Measurements from ENCODE around the gene UBE2G2.

Gene UBE2G2

DNA sequence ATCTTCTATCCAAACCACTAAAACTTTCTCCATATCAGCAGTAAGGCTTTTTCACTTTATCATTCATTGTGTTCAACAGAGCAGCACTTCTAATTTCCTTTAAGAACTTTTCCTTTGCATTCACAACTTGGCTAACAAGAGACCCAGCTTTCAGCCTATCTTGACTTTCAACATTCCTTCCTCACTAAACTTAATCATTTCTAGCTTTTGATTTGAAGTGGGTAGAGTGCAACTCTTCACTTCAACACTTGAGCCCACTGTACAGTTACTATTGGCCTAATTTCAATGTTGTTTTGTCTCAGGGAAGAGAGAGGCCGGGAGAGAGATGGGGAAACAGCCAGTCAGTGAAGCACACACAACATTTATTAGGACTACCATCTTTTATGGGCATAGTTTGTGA lies 2.0 kb downstream of the UBE2G2 start:
- Histone ChIP-seq H3K4me1 (ENCODE audit: control extremely low read depth in 1 of 4, control insufficient read depth in 4 of 4, insufficient read depth in 4 of 4, low read length in 3 of 4) (peaks cover 8 to 28% (median 28%) of the 10 kb centered on the region in 4 experiments), H3K9me3 (ENCODE audit: control extremely low read depth in 1 of 5, control insufficient read depth in 4 of 5, insufficient read depth in 2 of 5, low read depth in 1 of 5, low read length in 4 of 5) (no peaks in the 10 kb centered on the region), H3K27ac (ENCODE audit: insufficient read depth in 1 of 2, low read depth in 1 of 2, low read length in 2 of 2, poor library complexity in 1 of 2, severe bottlenecking in 2 of 2) (peak overlapping the region in 1 of 2 experiments; percentile 26), H3K4me3 (ENCODE audit: control insufficient read depth in 1 of 7, extremely low read depth in 1 of 7, insufficient read depth in 4 of 7, low read depth in 2 of 7, low read length in 6 of 7) (peak overlapping the region in 1 of 7 experiments; percentile 96), H3K36me3 (ENCODE audit: control insufficient read depth in 4 of 4, insufficient read depth in 4 of 4, low read length in 3 of 4) (peaks cover under 1 to 49% (median 17%) of the 10 kb centered on the region in 4 experiments), H3K27me3 (replicated peaks in 2 of 5; ENCODE audit: control insufficient read depth in 4 of 5, insufficient read depth in 5 of 5, low read length in 4 of 5) (no peaks in the 10 kb centered on the region)
- DNase-seq = no peak
- no CpG with 5 or more reads among the region's 1 CpG for WGBS (ENCODE audit: insufficient coverage)
- ChIA-PET CTCF (interaction anchor here (0.6 to 2.9 kb wide), 15 partner anchors 9 to 327 kb away, joined by 3 to 14 read pairs (median 4); partner anchors contain the start of gene PTTG1IP), POLR2A (no interaction called here)

DNA sequence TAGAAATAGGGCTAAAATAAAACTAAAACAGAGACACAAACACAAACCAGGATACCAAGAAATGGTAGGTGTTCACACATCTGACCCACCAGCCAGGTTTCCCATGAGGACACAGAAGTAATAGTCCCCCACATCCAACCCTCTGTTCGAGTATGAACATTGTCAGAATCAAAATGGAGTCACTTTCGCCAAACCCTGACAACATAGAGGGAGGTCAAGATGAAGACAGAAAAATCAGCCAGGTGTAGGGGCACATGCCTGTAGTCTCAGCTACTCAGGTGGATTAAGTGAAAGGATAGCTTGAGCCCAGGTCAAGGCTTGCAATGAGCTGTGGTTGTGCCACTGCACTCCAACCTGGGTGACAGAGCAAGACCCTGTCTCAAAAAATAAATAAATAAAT lies 3.8 kb downstream of the UBE2G2 start:
- H3K4me1 ChIP-seq (ENCODE audit: control extremely low read depth in 1 of 4, control insufficient read depth in 4 of 4, insufficient read depth in 4 of 4, low read length in 3 of 4) = peaks cover 8 to 31% (median 28%) of the 10 kb centered on the region in 4 experiments
- CTCF ChIA-PET = no interaction called here
- no peak overlapping the region for H3K4me3 ChIP-seq (ENCODE audit: control insufficient read depth in 1 of 7, extremely low read depth in 1 of 7, insufficient read depth in 4 of 7, low read depth in 2 of 7, low read length in 6 of 7)
- POLR2A ChIA-PET = no interaction called here
- no peak for DNase-seq
- H3K27ac ChIP-seq (ENCODE audit: insufficient read depth in 1 of 2, low read depth in 1 of 2, low read length in 2 of 2, poor library complexity in 1 of 2, severe bottlenecking in 2 of 2) = no peak overlapping the region
- no peaks in the 10 kb centered on the region for H3K27me3 ChIP-seq (replicated peaks in 2 of 5; ENCODE audit: control insufficient read depth in 4 of 5, insufficient read depth in 5 of 5, low read length in 4 of 5)
- no peaks in the 10 kb centered on the region for H3K9me3 ChIP-seq (ENCODE audit: control extremely low read depth in 1 of 5, control insufficient read depth in 4 of 5, insufficient read depth in 2 of 5, low read depth in 1 of 5, low read length in 4 of 5)
- 100% methylated on average over 2 of the region's 2 CpGs for WGBS (ENCODE audit: insufficient coverage)
- H3K36me3 ChIP-seq (ENCODE audit: control insufficient read depth in 4 of 4, insufficient read depth in 4 of 4, low read length in 3 of 4) = peaks cover 0 to 38% (median 16%) of the 10 kb centered on the region in 4 experiments

DNA sequence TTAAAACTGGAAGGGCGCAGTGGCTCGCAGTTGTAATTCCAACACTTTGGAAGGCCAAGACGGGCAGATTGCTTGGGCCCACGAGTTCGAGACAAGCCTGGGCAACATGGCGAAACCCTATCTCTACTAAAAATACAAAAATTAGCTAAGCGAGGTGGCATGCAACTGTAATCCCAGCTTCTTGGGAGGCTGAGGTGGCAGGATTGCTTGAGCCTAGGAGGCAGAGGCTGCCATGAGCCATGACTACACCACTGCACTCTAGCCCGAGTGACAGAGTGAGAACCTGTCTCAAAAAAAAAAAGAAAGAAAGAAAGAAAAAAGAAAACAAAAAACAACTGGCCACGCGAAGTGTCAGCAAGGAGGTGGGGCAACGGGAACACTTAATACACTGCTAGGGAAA lies 6.3 kb downstream of the UBE2G2 start:
- peaks cover 1 to 19% (median 10%) of the 10 kb centered on the region in 4 experiments for H3K4me1 ChIP-seq (ENCODE audit: control extremely low read depth in 1 of 4, control insufficient read depth in 4 of 4, insufficient read depth in 4 of 4, low read length in 3 of 4)
- H3K27ac ChIP-seq (ENCODE audit: insufficient read depth in 1 of 2, low read depth in 1 of 2, low read length in 2 of 2, poor library complexity in 1 of 2, severe bottlenecking in 2 of 2) = no peak overlapping the region
- peaks cover 6 to 52% (median 19%) of the 10 kb centered on the region in 4 experiments for H3K36me3 ChIP-seq (ENCODE audit: control insufficient read depth in 4 of 4, insufficient read depth in 4 of 4, low read length in 3 of 4)
- no peak for DNase-seq
- POLR2A ChIA-PET = no interaction called here
- 98% methylated on average over 7 of the region's 11 CpGs for WGBS (ENCODE audit: insufficient coverage)
- no peaks in the 10 kb centered on the region for H3K27me3 ChIP-seq (replicated peaks in 2 of 5; ENCODE audit: control insufficient read depth in 4 of 5, insufficient read depth in 5 of 5, low read length in 4 of 5)
- H3K9me3 ChIP-seq (ENCODE audit: control extremely low read depth in 1 of 5, control insufficient read depth in 4 of 5, insufficient read depth in 2 of 5, low read depth in 1 of 5, low read length in 4 of 5) = no peaks in the 10 kb centered on the region
- CTCF ChIA-PET = interaction anchor here (0.7 kb wide), 1 partner anchor 15 kb away, joined by 3 read pairs; no protein-coding TSS in a partner anchor
- no peak overlapping the region for H3K4me3 ChIP-seq (ENCODE audit: control insufficient read depth in 1 of 7, extremely low read depth in 1 of 7, insufficient read depth in 4 of 7, low read depth in 2 of 7, low read length in 6 of 7)

DNA sequence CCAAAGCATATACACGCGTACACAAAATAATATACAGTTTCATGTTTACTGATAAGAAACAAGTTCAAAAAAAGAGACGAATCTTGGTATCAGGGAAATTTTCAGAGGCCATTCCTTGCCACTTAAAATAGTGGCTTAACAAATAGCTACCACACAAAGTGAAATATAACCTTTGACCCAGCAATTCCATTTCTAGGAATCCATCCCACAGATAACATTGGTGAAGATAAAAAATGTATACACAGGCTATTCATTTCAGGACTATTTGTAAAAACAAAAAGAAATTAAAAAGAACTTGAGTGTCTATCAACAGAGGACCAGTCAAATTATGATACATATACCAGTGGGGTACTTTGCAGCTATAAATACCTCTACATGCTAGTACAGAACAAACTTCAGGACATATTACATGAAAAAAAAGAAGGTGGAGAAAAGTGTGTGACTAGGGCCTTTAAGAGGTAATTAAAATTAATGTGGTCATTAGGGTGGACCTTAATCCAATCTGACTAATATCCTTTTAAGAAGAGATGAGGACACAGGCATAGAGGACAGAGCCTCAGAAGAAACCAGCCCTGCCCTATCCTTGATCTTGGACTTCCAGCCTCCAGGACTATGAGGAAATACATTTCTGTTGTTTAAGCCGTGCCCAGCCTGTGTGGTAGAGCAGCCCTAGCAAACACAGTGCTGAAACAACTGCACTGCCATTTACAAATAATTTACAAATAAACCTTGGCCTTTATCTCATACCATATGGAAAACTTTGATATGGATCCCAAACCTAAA lies 7.8 kb downstream of the UBE2G2 start:
- ChIA-PET POLR2A (interaction anchor here (0.6 kb wide), 2 partner anchors 13 to 417 kb away, joined by 3 read pairs; no protein-coding TSS in a partner anchor), CTCF (interaction anchor here (0.6 to 2.1 kb wide), 15 partner anchors 8 to 346 kb away, joined by 3 to 36 read pairs (median 5); partner anchors contain the start of gene UBE2G2)
- 68% methylated on average over 4 of the region's 4 CpGs for WGBS (ENCODE audit: insufficient coverage)

DNA sequence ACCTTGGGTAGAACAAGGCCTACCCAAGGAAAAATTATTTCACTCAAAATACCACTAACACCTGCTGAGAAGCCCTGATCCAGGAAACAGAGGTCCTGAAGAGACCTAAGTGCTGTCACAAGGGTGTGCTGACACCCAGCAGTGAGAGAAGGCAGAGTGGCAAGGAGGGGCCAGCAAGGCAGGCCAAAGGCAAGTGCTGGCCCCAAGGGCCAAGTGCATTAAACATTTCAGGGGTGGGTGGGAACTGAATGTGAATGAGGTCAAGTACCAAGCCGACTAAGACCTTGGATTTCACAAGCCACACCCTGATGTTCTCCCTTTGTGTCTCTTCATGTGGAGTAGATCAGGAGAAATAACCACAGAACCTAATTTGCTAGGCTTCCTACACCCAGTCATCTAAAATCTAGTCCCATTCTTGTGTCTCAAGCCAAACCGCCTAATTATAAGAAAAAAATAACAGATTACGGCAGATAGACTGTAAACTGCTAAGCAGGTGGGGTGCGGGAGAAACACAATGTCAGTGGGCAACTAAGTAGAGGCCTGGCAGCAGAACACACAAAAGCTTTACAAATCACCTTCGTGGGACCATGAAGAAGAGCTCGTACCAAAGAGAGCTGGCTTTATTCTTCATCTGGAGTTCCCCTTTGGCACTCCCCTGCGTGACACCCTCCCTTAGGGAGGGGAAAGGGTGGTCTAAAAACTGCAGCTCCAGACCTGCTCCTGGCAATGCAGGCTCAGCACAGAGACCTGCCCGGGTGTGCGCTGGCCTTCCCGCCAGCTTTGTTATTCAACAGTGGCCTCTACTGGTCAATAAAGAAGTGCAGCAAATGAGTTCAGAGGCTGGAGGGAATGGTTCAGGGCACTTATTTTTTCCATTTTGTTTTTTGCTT lies 8.7 kb downstream of the UBE2G2 start:
- H3K4me1 ChIP-seq (ENCODE audit: control extremely low read depth in 1 of 4, control insufficient read depth in 4 of 4, insufficient read depth in 4 of 4, low read length in 3 of 4) = peaks cover 0 to 9% (median 2%) of the 10 kb centered on the region in 4 experiments
- 45% methylated on average over 8 of the region's 10 CpGs for WGBS (ENCODE audit: insufficient coverage)
- H3K9me3 ChIP-seq (ENCODE audit: control extremely low read depth in 1 of 5, control insufficient read depth in 4 of 5, insufficient read depth in 2 of 5, low read depth in 1 of 5, low read length in 4 of 5) = no peaks in the 10 kb centered on the region
- H3K27ac ChIP-seq (ENCODE audit: insufficient read depth in 1 of 2, low read depth in 1 of 2, low read length in 2 of 2, poor library complexity in 1 of 2, severe bottlenecking in 2 of 2) = peak overlapping the region in 1 of 2 experiments; percentile 18
- CTCF ChIA-PET = interaction anchor here (0.6 to 2.1 kb wide), 15 partner anchors 9 to 345 kb away, joined by 3 to 36 read pairs (median 5); partner anchors contain the start of gene UBE2G2
- POLR2A ChIA-PET = interaction anchor here (0.6 kb wide), 2 partner anchors 12 to 418 kb away, joined by 3 read pairs; no protein-coding TSS in a partner anchor
- DNase-seq = peak; percentile 64 to 81 (median 80)
- no peaks in the 10 kb centered on the region for H3K27me3 ChIP-seq (replicated peaks in 2 of 5; ENCODE audit: control insufficient read depth in 4 of 5, insufficient read depth in 5 of 5, low read length in 4 of 5)
- H3K4me3 ChIP-seq (ENCODE audit: control insufficient read depth in 1 of 7, extremely low read depth in 1 of 7, insufficient read depth in 4 of 7, low read depth in 2 of 7, low read length in 6 of 7) = no peak overlapping the region
- H3K36me3 ChIP-seq (ENCODE audit: control insufficient read depth in 4 of 4, insufficient read depth in 4 of 4, low read length in 3 of 4) = peaks cover 3 to 40% (median 12%) of the 10 kb centered on the region in 4 experiments

More for the DNA sequence above, 7.8 kb downstream of the UBE2G2 start:
- DNase-seq = no peak
- H3K9me3 ChIP-seq (ENCODE audit: control extremely low read depth in 1 of 5, control insufficient read depth in 4 of 5, insufficient read depth in 2 of 5, low read depth in 1 of 5, low read length in 4 of 5) = no peaks in the 10 kb centered on the region
- no peak overlapping the region for H3K4me3 ChIP-seq (ENCODE audit: control insufficient read depth in 1 of 7, extremely low read depth in 1 of 7, insufficient read depth in 4 of 7, low read depth in 2 of 7, low read length in 6 of 7)
- H3K27ac ChIP-seq (ENCODE audit: insufficient read depth in 1 of 2, low read depth in 1 of 2, low read length in 2 of 2, poor library complexity in 1 of 2, severe bottlenecking in 2 of 2) = no peak overlapping the region
- H3K4me1 ChIP-seq (ENCODE audit: control extremely low read depth in 1 of 4, control insufficient read depth in 4 of 4, insufficient read depth in 4 of 4, low read length in 3 of 4) = peaks cover 0 to 9% (median 2%) of the 10 kb centered on the region in 4 experiments
- peaks cover 6 to 49% (median 15%) of the 10 kb centered on the region in 4 experiments for H3K36me3 ChIP-seq (ENCODE audit: control insufficient read depth in 4 of 4, insufficient read depth in 4 of 4, low read length in 3 of 4)
- H3K27me3 ChIP-seq (replicated peaks in 2 of 5; ENCODE audit: control insufficient read depth in 4 of 5, insufficient read depth in 5 of 5, low read length in 4 of 5) = no peaks in the 10 kb centered on the region

DNA sequence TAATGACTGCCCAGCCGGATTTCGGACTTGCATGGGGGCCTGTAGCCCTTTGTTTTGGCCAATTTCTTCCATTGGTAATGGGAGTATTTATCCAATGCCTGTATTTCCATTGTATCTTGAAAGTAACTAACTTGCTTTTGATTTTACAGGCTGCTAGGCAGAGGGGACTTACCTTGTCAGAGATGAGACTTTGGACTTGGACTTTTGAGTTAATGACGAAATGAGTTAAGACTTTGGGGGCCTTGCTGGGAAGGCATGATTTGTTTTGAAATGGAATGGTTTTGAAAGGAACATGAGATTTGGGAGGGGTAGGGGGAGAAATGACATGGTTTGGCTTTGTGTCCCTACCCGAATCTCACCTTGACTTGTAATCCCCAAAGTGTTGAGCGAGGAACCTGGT lies 9.6 kb downstream of the UBE2G2 start:
- Histone ChIP-seq H3K4me3 (ENCODE audit: control insufficient read depth in 1 of 7, extremely low read depth in 1 of 7, insufficient read depth in 4 of 7, low read depth in 2 of 7, low read length in 6 of 7) (no peak overlapping the region), H3K27me3 (replicated peaks in 2 of 5; ENCODE audit: control insufficient read depth in 4 of 5, insufficient read depth in 5 of 5, low read length in 4 of 5) (no peaks in the 10 kb centered on the region), H3K9me3 (ENCODE audit: control extremely low read depth in 1 of 5, control insufficient read depth in 4 of 5, insufficient read depth in 2 of 5, low read depth in 1 of 5, low read length in 4 of 5) (no peaks in the 10 kb centered on the region), H3K36me3 (ENCODE audit: control insufficient read depth in 4 of 4, insufficient read depth in 4 of 4, low read length in 3 of 4) (peaks cover 4 to 43% (median 14%) of the 10 kb centered on the region in 4 experiments), H3K27ac (ENCODE audit: insufficient read depth in 1 of 2, low read depth in 1 of 2, low read length in 2 of 2, poor library complexity in 1 of 2, severe bottlenecking in 2 of 2) (no peak overlapping the region), H3K4me1 (ENCODE audit: control extremely low read depth in 1 of 4, control insufficient read depth in 4 of 4, insufficient read depth in 4 of 4, low read length in 3 of 4) (peaks cover 0 to 9% (median 2%) of the 10 kb centered on the region in 4 experiments)
- WGBS (ENCODE audit: insufficient coverage) = 100% methylated on average over 3 of the region's 5 CpGs
- ChIA-PET POLR2A (interaction anchor here (0.5 kb wide), 1 partner anchor 257 kb away, joined by 3 read pairs; no protein-coding TSS in a partner anchor), CTCF (interaction anchor here (0.8 to 1.0 kb wide), 2 partner anchors 90 to 282 kb away, joined by 3 to 4 read pairs; no protein-coding TSS in a partner anchor)
- no peak for DNase-seq
